ENCODE data around the gene SHOX.
"Not testable (repeated sequence)": the region's sequence is repeated elsewhere in the genome, so short reads cannot be mapped to it uniquely, and the experiment has no call there.

SHOX gene

GRCh38 chrX:644304-645281 lies 14.0 kb downstream of the SHOX start:
- H3K4me3 ChIP-seq (ENCODE audit: control insufficient read depth, low read depth, low read length), result no peak overlapping the region
- no peak for DNase-seq (ENCODE audit: low read depth)
- TF ChIP-seq, protein P1, sequence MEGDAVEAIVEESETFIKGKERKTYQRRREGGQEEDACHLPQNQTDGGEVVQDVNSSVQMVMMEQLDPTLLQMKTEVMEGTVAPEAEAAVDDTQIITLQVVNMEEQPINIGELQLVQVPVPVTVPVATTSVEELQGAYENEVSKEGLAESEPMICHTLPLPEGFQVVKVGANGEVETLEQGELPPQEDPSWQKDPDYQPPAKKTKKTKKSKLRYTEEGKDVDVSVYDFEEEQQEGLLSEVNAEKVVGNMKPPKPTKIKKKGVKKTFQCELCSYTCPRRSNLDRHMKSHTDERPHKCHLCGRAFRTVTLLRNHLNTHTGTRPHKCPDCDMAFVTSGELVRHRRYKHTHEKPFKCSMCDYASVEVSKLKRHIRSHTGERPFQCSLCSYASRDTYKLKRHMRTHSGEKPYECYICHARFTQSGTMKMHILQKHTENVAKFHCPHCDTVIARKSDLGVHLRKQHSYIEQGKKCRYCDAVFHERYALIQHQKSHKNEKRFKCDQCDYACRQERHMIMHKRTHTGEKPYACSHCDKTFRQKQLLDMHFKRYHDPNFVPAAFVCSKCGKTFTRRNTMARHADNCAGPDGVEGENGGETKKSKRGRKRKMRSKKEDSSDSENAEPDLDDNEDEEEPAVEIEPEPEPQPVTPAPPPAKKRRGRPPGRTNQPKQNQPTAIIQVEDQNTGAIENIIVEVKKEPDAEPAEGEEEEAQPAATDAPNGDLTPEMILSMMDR (IDR thresholded peaks at IDR 0.05; ENCODE audit: control insufficient read depth, insufficient read depth, low read depth, low read length, missing control alignments), result no peak

- TF ChIP-seq, protein P1 (IDR thresholded peaks at IDR 0.05; ENCODE audit: control insufficient read depth, insufficient read depth, low read depth, low read length, missing control alignments), result no peak
- no peak for DNase-seq (ENCODE audit: low read depth)
- no peak overlapping the region for H3K4me3 ChIP-seq (ENCODE audit: control insufficient read depth, low read depth, low read length)
Measured at GRCh38 chrX:646228-646495, 15.6 kb downstream of the SHOX start.

DNA sequence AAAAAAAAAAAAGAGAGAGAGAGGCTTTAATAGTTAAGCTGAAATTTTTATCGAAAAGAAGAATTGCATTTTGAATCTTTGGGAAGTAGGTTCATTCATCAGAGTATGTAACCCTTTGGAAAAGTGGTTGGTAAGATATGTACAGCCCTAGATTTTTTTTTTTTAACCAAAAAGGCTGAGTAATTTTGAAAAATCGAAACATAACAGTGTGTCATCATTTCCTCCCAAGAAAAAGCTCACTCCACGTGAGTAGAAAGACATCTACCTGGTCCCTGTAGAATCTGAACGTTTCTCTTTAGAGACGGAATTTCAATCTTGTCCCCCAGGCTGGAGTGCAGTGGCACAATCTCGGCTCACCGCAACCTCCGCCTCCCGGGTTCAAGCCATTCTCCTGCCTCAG lies 16.2 kb downstream of the SHOX start:
- no peak overlapping the region for H3K4me3 ChIP-seq (ENCODE audit: control insufficient read depth, low read depth, low read length)
- no peak for DNase-seq (ENCODE audit: low read depth)
- TF ChIP-seq, protein P1 (IDR thresholded peaks at IDR 0.05; ENCODE audit: control insufficient read depth, insufficient read depth, low read depth, low read length, missing control alignments), result no peak

DNA sequence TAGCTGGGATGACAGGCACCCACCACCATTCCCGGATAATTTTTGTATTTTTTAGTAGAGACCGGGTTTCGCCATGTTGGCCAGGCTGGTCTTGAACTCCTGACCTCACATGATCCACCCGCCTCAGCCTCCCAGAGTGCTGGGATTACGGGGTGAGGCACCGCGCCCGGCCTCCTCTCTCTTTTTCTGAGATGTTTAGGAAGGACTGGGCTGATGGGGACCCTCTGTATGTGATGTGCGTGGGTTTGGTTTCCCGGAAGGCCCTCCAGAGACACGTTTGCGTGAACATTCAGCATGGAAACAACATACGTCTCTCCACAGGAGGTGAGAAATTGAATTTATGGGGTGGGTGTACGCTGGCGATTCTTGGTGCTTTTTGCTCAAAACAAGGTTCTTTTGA lies 18.6 kb downstream of the SHOX start:
- no peak overlapping the region for H3K4me3 ChIP-seq (ENCODE audit: control insufficient read depth, low read depth, low read length)
- TF ChIP-seq, protein P1 (IDR thresholded peaks at IDR 0.05; ENCODE audit: control insufficient read depth, insufficient read depth, low read depth, low read length, missing control alignments), result no peak
- DNase-seq (ENCODE audit: low read depth), result no peak

- no peak overlapping the region for H3K4me3 ChIP-seq (ENCODE audit: control insufficient read depth, low read depth, low read length)
- TF ChIP-seq, protein P1 (IDR thresholded peaks at IDR 0.05; ENCODE audit: control insufficient read depth, insufficient read depth, low read depth, low read length, missing control alignments), result no peak
- DNase-seq (ENCODE audit: low read depth), result no peak
Measured at GRCh38 chrX:650324-650723, 19.7 kb downstream of the SHOX start.

DNA sequence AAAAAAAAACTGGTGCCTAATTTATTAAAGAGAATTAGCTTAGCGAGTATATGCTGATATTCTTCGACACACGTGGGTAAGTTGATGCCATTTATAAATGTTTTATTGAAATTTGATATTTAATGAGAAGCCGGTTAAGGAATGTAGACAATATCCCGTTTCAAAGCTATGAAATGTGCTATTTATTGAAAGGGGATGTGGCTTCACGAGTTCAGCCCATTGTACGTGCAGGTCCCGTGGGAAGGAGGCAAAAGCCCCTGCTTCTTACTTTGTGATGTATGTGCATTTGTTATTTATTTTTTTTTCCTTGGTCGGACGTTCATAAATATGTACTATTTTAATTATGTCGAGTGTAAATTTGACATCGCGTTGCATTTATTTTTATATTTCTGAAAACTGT lies 20.2 kb downstream of the SHOX start:
- H3K4me3 ChIP-seq (ENCODE audit: control insufficient read depth, low read depth, low read length), result no peak overlapping the region
- TF ChIP-seq, protein P1 (IDR thresholded peaks at IDR 0.05; ENCODE audit: control insufficient read depth, insufficient read depth, low read depth, low read length, missing control alignments), result no peak
- DNase-seq (ENCODE audit: low read depth), result no peak

GRCh38 chrX:651922-652321 lies 21.3 kb downstream of the SHOX start:
- H3K4me3 ChIP-seq (ENCODE audit: control insufficient read depth, low read depth, low read length); DNase-seq (ENCODE audit: low read depth): not testable (repeated sequence)
